T-helper 9 cell (primary cell): ENCODE data around the gene DOCK9.

ENCODE experiments used
- DNase-seq: peaks from one replicate; pipeline ENCODE4 v3.0.0-alpha.2; 2020

Gene DOCK9

GRCh38 chr13:98945863-98946605 is 31.8 kb downstream of the DOCK9 start:
- no peak for DNase-seq

- no peak for DNase-seq
These were observed 33.5 kb downstream of the DOCK9 start for GRCh38 chr13:98944336-98944735.

- DNase-seq: no peak
These were observed 34.9 kb downstream of the DOCK9 start for GRCh38 chr13:98942997-98943396.

GRCh38 chr13:98942485-98942884 is 35.4 kb downstream of the DOCK9 start:
- DNase-seq: no peak

- no peak for DNase-seq
These were observed 36.3 kb downstream of the DOCK9 start for GRCh38 chr13:98941536-98941935.

- DNase-seq: no peak
These were observed 36.7 kb downstream of the DOCK9 start for GRCh38 chr13:98941126-98941525.

- no peak for DNase-seq
These were observed 37.4 kb downstream of the DOCK9 start for GRCh38 chr13:98940325-98941001.

- DNase-seq: no peak
These were observed 38.1 kb downstream of the DOCK9 start for GRCh38 chr13:98939660-98940191.

GRCh38 chr13:98938801-98939200 is 39.1 kb downstream of the DOCK9 start:
- no peak for DNase-seq

- DNase-seq: no peak
These were observed 39.9 kb downstream of the DOCK9 start for GRCh38 chr13:98937911-98938381.

GRCh38 chr13:98934243-98934642 is 43.6 kb downstream of the DOCK9 start:
- no peak for DNase-seq

GRCh38 chr13:98930151-98930591 is 47.7 kb downstream of the DOCK9 start:
- no peak for DNase-seq

GRCh38 chr13:98927951-98928927 is 49.6 kb downstream of the DOCK9 start:
- DNase-seq: no peak

- no peak for DNase-seq
These were observed 51.9 kb downstream of the DOCK9 start for GRCh38 chr13:98925949-98926348.

- no peak for DNase-seq
These were observed 54.0 kb downstream of the DOCK9 start for GRCh38 chr13:98923641-98924397.

GRCh38 chr13:98922306-98922705 is 55.6 kb downstream of the DOCK9 start:
- DNase-seq: no peak

GRCh38 chr13:98921786-98922185 is 56.1 kb downstream of the DOCK9 start:
- DNase-seq: no peak

GRCh38 chr13:98921015-98921580 is 56.8 kb downstream of the DOCK9 start:
- no peak for DNase-seq

- DNase-seq: no peak
These were observed 58.3 kb downstream of the DOCK9 start for GRCh38 chr13:98919566-98919965.

- DNase-seq: no peak
These were observed 59.1 kb downstream of the DOCK9 start for GRCh38 chr13:98918771-98919170.

- DNase-seq: no peak
These were observed 60.7 kb downstream of the DOCK9 start for GRCh38 chr13:98917116-98917515.

- DNase-seq: no peak
These were observed 61.5 kb downstream of the DOCK9 start for GRCh38 chr13:98916403-98916802.
